ENCODE data around the gene TYW1B. TPM values are rescaled to one million over a fixed set of nuclear protein-coding genes. Genes with fewer than 3 reads are reported as not detected.

TYW1B gene
- total and polyA plus RNA-seq, 2 of the 4 experiments (the other 2 are of a cell fraction): 1.0 to 1.8 TPM

DNA sequence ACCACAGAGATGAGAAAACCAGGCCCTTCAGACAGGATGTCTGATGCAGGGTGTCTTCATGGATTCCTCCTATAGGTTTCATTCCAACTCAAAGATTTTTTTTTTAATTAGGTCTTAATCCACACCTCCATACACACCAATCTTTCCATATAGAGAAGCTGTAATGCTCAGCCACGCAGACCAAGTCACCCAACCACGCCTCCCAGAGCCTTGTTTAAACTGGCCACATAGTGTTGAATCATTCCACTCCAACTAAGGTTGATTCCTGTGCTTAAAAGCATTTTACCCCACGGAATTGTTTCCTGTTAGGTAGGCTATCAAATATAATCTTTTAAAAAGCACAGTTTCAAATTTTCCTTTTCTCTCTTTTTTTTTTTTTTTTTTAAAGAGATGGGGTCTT lies 153.6 kb downstream of the TYW1B start:
- Histone ChIP-seq H3K27me3 (ENCODE audit: control insufficient read depth, insufficient read depth, low read length) (no peaks in the 10 kb centered on the region), H2AFZ (replicated peaks; ENCODE audit: low read length, poor library complexity) (no peak overlapping the region), H3K14ac (replicated peaks; ENCODE audit: low read depth, low read length) (no peak overlapping the region), H2BK120ac (ENCODE audit: low read depth, low read length) (no peak overlapping the region), H4K91ac (ENCODE audit: insufficient read depth, low read depth, low read length) (no peak overlapping the region), H3K18ac (ENCODE audit: low read depth, low read length) (no peak overlapping the region), H2BK20ac (ENCODE audit: low read depth, low read length) (no peak overlapping the region), H4K8ac (ENCODE audit: low read depth in 2 of 2, low read length in 2 of 2) (no peak overlapping the region), H3K4me2 (ENCODE audit: low read depth, low read length) (no peak overlapping the region), H3K27ac (ENCODE audit: insufficient read depth, low read length) (no peak overlapping the region), H3K9ac (ENCODE audit: low read depth, low read length) (no peak overlapping the region), H3K4me3 (ENCODE audit: insufficient read depth, low read depth, low read length) (no peak overlapping the region), H4K20me1 (ENCODE audit: insufficient read depth, low read length) (no peaks in the 10 kb centered on the region), H3K9me3 (ENCODE audit: control insufficient read depth, insufficient read depth, low read length) (no peaks in the 10 kb centered on the region), H3K4me1 (ENCODE audit: control insufficient read depth, insufficient read depth, low read length) (peaks cover 2% of the 10 kb centered on the region; the same call in 1 of the 2 replicates), H3K79me1 (ENCODE audit: low read depth in 1 of 2, low read length in 2 of 2) (no peaks in the 10 kb centered on the region), H3K4ac (ENCODE audit: low read depth, low read length) (no peak overlapping the region), H3K56ac (ENCODE audit: extremely low read depth, insufficient read depth, low read length) (no peak overlapping the region), H3K9me1 (ENCODE audit: insufficient read depth, low read length) (no peaks in the 10 kb centered on the region), H2BK15ac (ENCODE audit: low read depth, low read length) (no peak overlapping the region), H3K36me3 (ENCODE audit: control insufficient read depth, insufficient read depth, low read length) (no peaks in the 10 kb centered on the region), H3K23ac (ENCODE audit: low read depth, low read length) (no peak overlapping the region), H2AK9ac (replicated peaks; ENCODE audit: low read depth, low read length, poor library complexity) (no peak overlapping the region), H2AK5ac (ENCODE audit: low read depth, low read length) (no peak overlapping the region), H4K5ac (ENCODE audit: low read depth, low read length) (no peak overlapping the region), H2BK5ac (ENCODE audit: low read depth, low read length, poor library complexity, severe bottlenecking) (no peak overlapping the region)
- BruUV-seq (replicated peaks): no TSS peak
- DNase-seq (no peak), ATAC-seq (ENCODE audit: low read depth) (no peak)
- WGBS, 2 experiments (ENCODE audit: extremely low coverage in 2 of 2, insufficient read length in 1 of 2): no CpG with 5 or more reads among the region's 3 CpGs
- intact Hi-C loops (cut with micrococcal nuclease) (no loop called here), dilution Hi-C loops (cut with HindIII; ENCODE audit: low sequenced_read_pairs, unreplicated experiment) (no loop called here), in situ Hi-C loops (cut with MboI; ENCODE audit: low sequenced_read_pairs) (no loop called here)
- TF ChIP-seq, protein P1, sequence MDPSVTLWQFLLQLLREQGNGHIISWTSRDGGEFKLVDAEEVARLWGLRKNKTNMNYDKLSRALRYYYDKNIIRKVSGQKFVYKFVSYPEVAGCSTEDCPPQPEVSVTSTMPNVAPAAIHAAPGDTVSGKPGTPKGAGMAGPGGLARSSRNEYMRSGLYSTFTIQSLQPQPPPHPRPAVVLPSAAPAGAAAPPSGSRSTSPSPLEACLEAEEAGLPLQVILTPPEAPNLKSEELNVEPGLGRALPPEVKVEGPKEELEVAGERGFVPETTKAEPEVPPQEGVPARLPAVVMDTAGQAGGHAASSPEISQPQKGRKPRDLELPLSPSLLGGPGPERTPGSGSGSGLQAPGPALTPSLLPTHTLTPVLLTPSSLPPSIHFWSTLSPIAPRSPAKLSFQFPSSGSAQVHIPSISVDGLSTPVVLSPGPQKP (IDR thresholded peaks at IDR 0.05; ENCODE audit: borderline replicate concordance, low read depth, low read length): no peak
- TF ChIP-seq CEBPB (IDR thresholded peaks at IDR 0.05; ENCODE audit: low read depth, low read length) (no peak), MAFK (IDR thresholded peaks at IDR 0.05; ENCODE audit: low read depth, low read length) (no peak), CHD1 (IDR thresholded peaks at IDR 0.05; ENCODE audit: low read depth, low read length) (no peak), POLR2A (IDR thresholded peaks at IDR 0.05; ENCODE audit: low read depth, low read length) (no peak), RFX5 (IDR thresholded peaks at IDR 0.05; ENCODE audit: low read depth, low read length) (no peak), FOS (IDR thresholded peaks at IDR 0.05; ENCODE audit: low read depth, low read length) (no peak), RCOR1 (IDR thresholded peaks at IDR 0.05; ENCODE audit: insufficient replicate concordance, low read length) (no peak), SMC3 (IDR thresholded peaks at IDR 0.05; ENCODE audit: low read depth, low read length) (no peak), MXI1 (IDR thresholded peaks at IDR 0.05; ENCODE audit: borderline replicate concordance, low read depth, low read length) (no peak), MAZ (IDR thresholded peaks at IDR 0.05; ENCODE audit: borderline replicate concordance, low read depth, low read length) (no peak), BHLHE40 (IDR thresholded peaks at IDR 0.05; ENCODE audit: low read depth, low read length) (no peak), NFE2L2 (IDR thresholded peaks at IDR 0.05; ENCODE audit: low read depth, low read length) (no peak)
- TF ChIP-seq, protein P2, sequence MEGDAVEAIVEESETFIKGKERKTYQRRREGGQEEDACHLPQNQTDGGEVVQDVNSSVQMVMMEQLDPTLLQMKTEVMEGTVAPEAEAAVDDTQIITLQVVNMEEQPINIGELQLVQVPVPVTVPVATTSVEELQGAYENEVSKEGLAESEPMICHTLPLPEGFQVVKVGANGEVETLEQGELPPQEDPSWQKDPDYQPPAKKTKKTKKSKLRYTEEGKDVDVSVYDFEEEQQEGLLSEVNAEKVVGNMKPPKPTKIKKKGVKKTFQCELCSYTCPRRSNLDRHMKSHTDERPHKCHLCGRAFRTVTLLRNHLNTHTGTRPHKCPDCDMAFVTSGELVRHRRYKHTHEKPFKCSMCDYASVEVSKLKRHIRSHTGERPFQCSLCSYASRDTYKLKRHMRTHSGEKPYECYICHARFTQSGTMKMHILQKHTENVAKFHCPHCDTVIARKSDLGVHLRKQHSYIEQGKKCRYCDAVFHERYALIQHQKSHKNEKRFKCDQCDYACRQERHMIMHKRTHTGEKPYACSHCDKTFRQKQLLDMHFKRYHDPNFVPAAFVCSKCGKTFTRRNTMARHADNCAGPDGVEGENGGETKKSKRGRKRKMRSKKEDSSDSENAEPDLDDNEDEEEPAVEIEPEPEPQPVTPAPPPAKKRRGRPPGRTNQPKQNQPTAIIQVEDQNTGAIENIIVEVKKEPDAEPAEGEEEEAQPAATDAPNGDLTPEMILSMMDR (conservative IDR thresholded peaks at IDR 0.05; ENCODE audit: low read depth, low read length): no peak
- TF ChIP-seq, protein P3, sequence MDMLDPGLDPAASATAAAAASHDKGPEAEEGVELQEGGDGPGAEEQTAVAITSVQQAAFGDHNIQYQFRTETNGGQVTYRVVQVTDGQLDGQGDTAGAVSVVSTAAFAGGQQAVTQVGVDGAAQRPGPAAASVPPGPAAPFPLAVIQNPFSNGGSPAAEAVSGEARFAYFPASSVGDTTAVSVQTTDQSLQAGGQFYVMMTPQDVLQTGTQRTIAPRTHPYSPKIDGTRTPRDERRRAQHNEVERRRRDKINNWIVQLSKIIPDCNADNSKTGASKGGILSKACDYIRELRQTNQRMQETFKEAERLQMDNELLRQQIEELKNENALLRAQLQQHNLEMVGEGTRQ (IDR thresholded peaks at IDR 0.05; ENCODE audit: low read depth, low read length): no peak
- ChIA-PET POLR2A (ENCODE audit: unreplicated experiment) (no interaction called here), CTCF (no interaction called here)

Measured in IMR-90 (cell line).